Adrenal gland (tissue), 12 donors: ENCODE measurements around the gene TRIM46. TPM values are rescaled to one million over a fixed set of nuclear protein-coding genes. Genes with fewer than 3 reads are reported as not detected.
"Not testable (repeated sequence)": the region's sequence is repeated elsewhere in the genome, so short reads cannot be mapped to it uniquely, and the experiment has no call there.

Source experiments
- DNase-seq, 7 donors: peaks; one replicate each; pipeline ENCODE4 v3.0.0-alpha.2; 2019 to 2020
- H3K27ac ChIP-seq, 5 donors: fragments of 200-600 bp; sonication (generic) in 4 of 5; 1 replicate in 3 of 5; 2 replicates in 2 of 5; pipeline versions ENCODE4 v1.5.1 to v1.8.0; 2016 to 2020; ENCODE audit warnings: mild to moderate bottlenecking in 1 of 5
- H3K27me3 ChIP-seq: fragments of 200-600 bp; 2 replicates; pipeline ENCODE4 v1.8.0; 2021
- H3K36me3 ChIP-seq, 2 donors: fragments of 200-600 bp; replicated peaks in 1 of 2; 1 replicate in 1 of 2; 2 replicates in 1 of 2; pipeline versions ENCODE4 v1.5.1 to v1.8.0; 2018 to 2022
- H3K4me1 ChIP-seq, 2 donors: fragments of 200-600 bp; replicated peaks in 1 of 2; 1 replicate in 1 of 2; 2 replicates in 1 of 2; pipeline versions ENCODE4 v1.5.1 to v1.8.0; 2018 to 2021
- H3K4me3 ChIP-seq, 4 donors: fragments of 200-600 bp; sonication (generic) in 3 of 4; one replicate each; pipeline ENCODE4 v1.5.1; 2016 to 2018
- H3K9me3 ChIP-seq, 3 donors: fragments of 200-600 bp; sonication (generic) in 1 of 3; replicated peaks in 1 of 3; 1 replicate in 2 of 3; 2 replicates in 1 of 3; pipeline versions ENCODE4 v1.5.1 to v1.8.0; 2016 to 2021
- POLR2A ChIP-seq, 2 donors: fragments of 450-650 bp; IDR thresholded peaks; one replicate each; pipeline ENCODE4 v1.6.1; 2017; ENCODE audit warnings: antibody characterized with exemption in 2 of 2, mild to moderate bottlenecking in 2 of 2, moderate library complexity in 1 of 2
- WGBS, 4 donors: extraction: QIAGEN DNeasy Blood & Tissue Kit in 2 of 4; methylation state at CpG; one replicate each; pipeline versions ENCODE4 v1.1.5 to v1.1.7; 2013 to 2017; 5-methylcytosine and 5-hydroxymethylcytosine counted together
- intact Hi-C, 2 donors: fragments of 100-400 bp; cut with DNase I; formaldehyde crosslinking; loops; one replicate each; pipeline versions ENCODE4 v1.14.1 to v1.15.0; 2022 to 2023
- polyA plus RNA-seq, 3 donors: library from polyadenylated mRNA; stranded (reverse); fragments of 200-250 nt in 2 of 3; fragments of 350-450 nt in 1 of 3; fragmentation: Illumina TruSeq in 1 of 3; extraction: RNeasy Lipid Tissue Mini Kit (QIAGEN cat#74804) in 1 of 3; gene quantifications; one replicate each; pipeline ENCODE4 v1.2.3, GENCODE V29; 2013 to 2014
- total RNA-seq, 9 donors: library from RNA; depleted of rRNA in 4 of 9; stranded (reverse); fragments of >200 nt in 4 of 9; fragments of 120-200 nt in 1 of 9; fragmentation: NEBNext Ultra II Directional in 1 of 9; extraction: Animal tissue kit (Norgen Biotek cat#: 25700) in 1 of 9; gene quantifications; one replicate each; pipeline versions ENCODE4 v1.1.0 to v1.2.4, GENCODE V29; 2013 to 2023
- TF ChIP-seq, protein P1 (sequence below), 6 experiments: fragments of 450-650 bp in 4 of 6; fragments of 200-600 bp in 2 of 6; sonication (generic) in 1 of 6; IDR thresholded peaks; 1 replicate in 5 of 6; 2 replicates in 1 of 6; pipeline versions ENCODE4 v1.5.1 to v1.8.0; 2016 to 2021; ENCODE audit warnings: antibody characterized with exemption in 6 of 6, mild to moderate bottlenecking in 2 of 6, moderate library complexity in 1 of 6
- donor health status: healthy with polysubstance abuse.
- donor health status: Bipolar disorder and iron deficiency.
- donor health status: DM: yes; HTN: yes; CAD: no.
- donor health status: DM: no; HTN: no; CAD: no.
- donor health status: DM: no; HTN: no; CAD: no.
- donor health status: DM: yes; HTN: yes; CAD: no.

Gene TRIM46
- total and polyA plus RNA-seq, 12 donors, result 0.19 to 5.6 (median 0.59) TPM; not detected in 2

DNA sequence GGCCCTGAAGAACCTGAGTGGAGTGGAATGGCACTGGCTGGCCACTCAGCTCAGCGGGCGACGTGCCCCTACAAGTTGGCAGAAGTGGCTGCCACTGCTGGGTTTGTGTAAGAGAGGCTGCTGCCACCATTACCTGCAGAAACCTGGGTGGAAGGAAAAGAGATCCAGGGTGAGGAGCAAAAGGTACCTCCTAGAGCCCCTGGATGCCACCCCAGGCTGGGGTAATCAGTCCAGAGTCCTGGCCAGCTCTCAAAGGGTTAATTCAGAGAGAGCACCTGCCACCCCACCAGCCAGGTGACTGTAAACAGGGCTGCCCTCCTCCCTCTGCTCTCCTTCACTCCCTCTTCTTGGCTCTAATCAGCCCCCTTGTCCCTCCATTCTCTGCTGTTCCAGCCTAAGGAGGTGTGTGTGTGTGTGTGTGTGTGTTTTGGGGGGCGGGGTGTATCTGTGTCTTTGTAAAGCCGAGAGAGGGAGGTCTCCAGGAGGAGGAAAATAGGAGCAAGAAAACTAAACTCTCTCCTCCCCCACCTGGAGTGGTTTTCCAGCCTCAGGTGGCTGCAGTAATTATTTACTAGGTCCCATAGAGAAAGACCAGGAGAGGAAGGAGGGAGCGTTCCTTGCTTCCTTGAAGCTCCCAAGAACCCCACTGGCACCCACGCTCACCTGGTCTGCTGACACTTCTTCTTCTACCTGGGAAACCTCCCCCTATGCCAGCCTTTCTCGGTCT is 12.6 kb downstream of the TRIM46 start:
- DNase-seq, result peak in 1 of 7 donors; percentile 12
- intact Hi-C loops, result no loop called here
- no peak overlapping the region for H3K4me3 ChIP-seq
- H3K27ac ChIP-seq, result no peak overlapping the region
- no peaks in the 10 kb centered on the region for H3K27me3 ChIP-seq
- WGBS, 4 donors, result 64 to 76% (median 73%) methylated on average over 5 to 8 of the region's 8 CpGs
- no peaks in the 10 kb centered on the region for H3K36me3 ChIP-seq
- H3K9me3 ChIP-seq, result no peaks in the 10 kb centered on the region
- TF ChIP-seq, protein P1, sequence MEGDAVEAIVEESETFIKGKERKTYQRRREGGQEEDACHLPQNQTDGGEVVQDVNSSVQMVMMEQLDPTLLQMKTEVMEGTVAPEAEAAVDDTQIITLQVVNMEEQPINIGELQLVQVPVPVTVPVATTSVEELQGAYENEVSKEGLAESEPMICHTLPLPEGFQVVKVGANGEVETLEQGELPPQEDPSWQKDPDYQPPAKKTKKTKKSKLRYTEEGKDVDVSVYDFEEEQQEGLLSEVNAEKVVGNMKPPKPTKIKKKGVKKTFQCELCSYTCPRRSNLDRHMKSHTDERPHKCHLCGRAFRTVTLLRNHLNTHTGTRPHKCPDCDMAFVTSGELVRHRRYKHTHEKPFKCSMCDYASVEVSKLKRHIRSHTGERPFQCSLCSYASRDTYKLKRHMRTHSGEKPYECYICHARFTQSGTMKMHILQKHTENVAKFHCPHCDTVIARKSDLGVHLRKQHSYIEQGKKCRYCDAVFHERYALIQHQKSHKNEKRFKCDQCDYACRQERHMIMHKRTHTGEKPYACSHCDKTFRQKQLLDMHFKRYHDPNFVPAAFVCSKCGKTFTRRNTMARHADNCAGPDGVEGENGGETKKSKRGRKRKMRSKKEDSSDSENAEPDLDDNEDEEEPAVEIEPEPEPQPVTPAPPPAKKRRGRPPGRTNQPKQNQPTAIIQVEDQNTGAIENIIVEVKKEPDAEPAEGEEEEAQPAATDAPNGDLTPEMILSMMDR (IDR thresholded peaks at IDR 0.05), result no peak
- TF ChIP-seq POLR2A (IDR thresholded peaks at IDR 0.05), result no peak
- H3K4me1 ChIP-seq, result no peaks in the 10 kb centered on the region

DNA sequence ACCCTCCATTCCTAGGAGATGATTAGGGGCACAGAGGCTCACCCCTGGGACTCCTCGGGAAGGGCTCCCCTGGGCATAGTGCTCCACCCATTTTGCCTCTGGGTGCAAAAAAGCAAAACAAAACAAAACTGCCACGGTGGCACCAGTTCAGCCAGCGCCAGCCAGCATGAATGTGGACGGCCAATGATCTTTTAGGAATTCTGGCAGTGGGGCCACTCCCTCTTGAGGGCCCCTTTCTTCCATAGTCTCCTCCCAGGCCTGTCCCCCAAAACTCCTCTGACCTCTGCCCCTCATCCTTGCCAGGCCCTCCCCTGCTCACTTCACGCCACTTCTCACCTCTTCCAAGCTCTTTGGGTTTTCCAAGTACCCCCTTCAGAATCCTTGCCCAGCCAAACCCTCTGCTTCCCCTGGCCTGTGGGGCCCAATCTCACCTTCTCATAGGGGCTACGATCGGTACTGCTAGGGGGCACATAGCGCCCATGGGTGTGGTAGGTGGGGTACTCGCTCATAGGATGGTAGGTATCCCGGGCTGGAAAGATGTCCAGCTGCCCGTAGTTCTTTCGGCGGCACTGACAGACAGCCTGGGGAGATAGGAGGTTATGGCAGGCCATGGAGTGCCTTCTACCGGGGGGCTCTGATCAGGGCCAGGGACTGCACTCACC is 13.3 kb downstream of the TRIM46 start:
- peak in 1 of 7 donors; percentile 10 for DNase-seq
- TF ChIP-seq, protein P1 (IDR thresholded peaks at IDR 0.05), result no peak
- no peak for TF ChIP-seq POLR2A (IDR thresholded peaks at IDR 0.05)
- H3K4me3 ChIP-seq, result no peak overlapping the region
- no peaks in the 10 kb centered on the region for H3K36me3 ChIP-seq
- no peaks in the 10 kb centered on the region for H3K27me3 ChIP-seq
- H3K4me1 ChIP-seq, result no peaks in the 10 kb centered on the region
- intact Hi-C loops, result no loop called here
- H3K27ac ChIP-seq, result no peak overlapping the region
- no peaks in the 10 kb centered on the region for H3K9me3 ChIP-seq
- WGBS, 4 donors, result 67 to 81% (median 74%) methylated on average over 13 to 14 of the region's 14 CpGs

DNA sequence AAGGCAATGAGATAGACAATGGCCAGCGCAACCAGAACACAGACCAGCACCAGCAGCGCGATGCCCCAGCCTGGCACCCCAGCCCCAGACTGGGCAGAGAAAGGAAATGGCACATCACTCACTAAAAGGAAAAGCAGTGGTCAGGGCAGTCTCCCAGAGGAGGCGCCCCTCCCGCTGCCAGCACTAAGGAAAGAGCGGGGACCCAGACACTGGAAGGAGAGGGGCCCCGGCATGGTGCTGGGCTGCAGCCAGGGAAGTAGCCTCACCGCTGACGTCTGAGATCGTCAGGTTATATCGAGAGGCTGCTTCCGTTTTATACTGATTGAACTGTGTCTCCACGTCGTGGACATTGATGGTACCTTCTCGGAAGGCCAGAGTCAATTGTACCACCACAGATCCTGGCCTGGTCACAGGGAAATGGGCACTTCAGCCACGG is 13.8 kb downstream of the TRIM46 start:
- no peaks in the 10 kb centered on the region for H3K4me1 ChIP-seq
- no peak for TF ChIP-seq POLR2A (IDR thresholded peaks at IDR 0.05)
- TF ChIP-seq, protein P1 (IDR thresholded peaks at IDR 0.05), result no peak
- WGBS, 4 donors, result 74 to 88% (median 77%) methylated on average over 3 to 16 of the region's 16 CpGs
- no peak overlapping the region for H3K4me3 ChIP-seq
- H3K27me3 ChIP-seq, result no peaks in the 10 kb centered on the region
- no peaks in the 10 kb centered on the region for H3K9me3 ChIP-seq
- intact Hi-C loops, result no loop called here
- no peaks in the 10 kb centered on the region for H3K36me3 ChIP-seq
- DNase-seq, result peak in 1 of 7 donors; percentile 10
- H3K27ac ChIP-seq, result no peak overlapping the region

DNA sequence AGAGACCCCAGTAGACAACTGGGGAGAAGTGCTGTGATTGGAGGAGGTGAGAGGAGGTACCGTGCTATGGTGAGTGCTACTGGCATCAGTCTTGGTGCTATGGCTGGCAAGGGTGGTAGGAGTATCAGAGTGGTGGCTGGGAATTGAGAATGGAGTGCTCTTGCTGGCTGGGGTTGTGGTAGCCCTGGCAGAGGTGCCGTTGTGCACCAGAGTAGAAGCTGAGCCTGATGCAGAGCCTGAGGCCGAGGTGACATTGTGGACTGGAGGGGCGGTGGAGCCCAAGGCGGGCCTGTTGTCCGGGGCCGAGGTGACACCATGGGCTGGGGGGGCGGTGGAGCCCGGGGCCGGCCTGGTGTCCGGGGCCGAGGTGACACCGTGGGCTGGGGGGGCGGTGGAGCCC is 14.6 kb downstream of the TRIM46 start:
- TF ChIP-seq, protein P1 (IDR thresholded peaks at IDR 0.05), result no peak
- TF ChIP-seq POLR2A (IDR thresholded peaks at IDR 0.05), result no peak
- no peaks in the 10 kb centered on the region for H3K9me3 ChIP-seq
- H3K4me3 ChIP-seq, result no peak overlapping the region
- 73 to 88% (median 86%) methylated on average over 2 to 14 of the region's 14 CpGs for WGBS, 4 donors
- intact Hi-C loops, result no loop called here
- H3K27me3 ChIP-seq, result no peaks in the 10 kb centered on the region
- DNase-seq, result peak in 1 of 7 donors; percentile 13
- H3K27ac ChIP-seq, result no peak overlapping the region
- no peaks in the 10 kb centered on the region for H3K36me3 ChIP-seq
- peaks cover 4 to 6% of the 10 kb centered on the region in 2 donors for H3K4me1 ChIP-seq

DNA sequence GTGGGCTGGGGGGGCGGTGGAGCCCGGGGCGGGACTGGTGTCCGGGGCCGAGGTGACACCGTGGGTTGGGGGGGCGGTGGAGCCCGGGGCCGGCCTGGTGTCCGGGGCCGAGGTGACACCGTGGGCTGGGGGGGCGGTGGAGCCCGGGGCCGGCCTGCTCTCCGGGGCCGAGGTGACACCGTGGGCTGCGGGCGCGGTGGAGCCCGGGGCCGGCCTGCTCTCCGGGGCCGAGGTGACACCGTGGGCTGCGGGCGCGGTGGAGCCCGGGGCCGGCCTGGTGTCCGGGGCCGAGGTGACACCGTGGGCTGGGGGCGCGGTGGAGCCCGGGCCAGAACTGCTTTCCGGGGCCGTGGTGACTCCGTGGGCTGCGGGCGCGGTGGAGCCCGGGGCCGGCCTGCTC is 16.3 kb downstream of the TRIM46 start:
- peaks cover 17% of the 10 kb centered on the region in 2 donors for H3K4me1 ChIP-seq
- H3K27me3 ChIP-seq, H3K36me3 ChIP-seq, intact Hi-C loops, H3K9me3 ChIP-seq, H3K27ac ChIP-seq, DNase-seq, H3K4me3 ChIP-seq: not testable (repeated sequence)
- WGBS, 4 donors, result 93 to 94% methylated on average over 19 to 25 of the region's 45 CpGs; no CpG with 5 or more reads in 2 of the 4 donors
